OCI-LY7 (cell line): ENCODE results near the gene SOX9. TPM values are rescaled to one million over a fixed set of nuclear protein-coding genes. Genes with fewer than 3 reads are reported as not detected.

Experiments
- Bru-seq: library from RNA; stranded (reverse); fragments of 400-500 nt; gene quantifications from one replicate; lab custom pipeline; 2021; lab: Mats Ljungman, UMichigan
- BruChase-seq, 2 experiments: library from RNA; stranded (reverse); fragments of 400-500 nt; gene quantifications; one replicate each; lab custom pipeline; 2021; lab: Mats Ljungman, UMichigan
- BruUV-seq: library from RNA; stranded (reverse); fragments of 400-500 nt; replicated peaks from 2 replicates; lab custom pipeline; 2021; lab: Mats Ljungman, UMichigan
- CTCF ChIA-PET: fragments of 300-600 bp; sonication (Branson Sonifier 250); formaldehyde crosslinking; loops from one replicate; lab custom pipeline; 2022; ENCODE audit warnings: antibody characterized with exemption; ENCODE audit not compliant: unreplicated experiment; lab: Charles Lee
- POLR2A ChIA-PET: fragments of 300-600 bp; sonication (Branson Sonifier 250); formaldehyde crosslinking; loops from one replicate; lab custom pipeline; 2022; ENCODE audit warnings: antibody characterized with exemption; lab: Charles Lee
- DNase-seq: peaks from one replicate; pipeline ENCODE4 v3.0.0-alpha.2; 2015; ENCODE audit warnings: low spot score
- H2AFZ ChIP-seq: fragments of 200-600 bp; sonication (generic), shearing (Covaris generic); 2 replicates; pipeline ENCODE4 v1.6.1; 2014; ENCODE audit warnings: mild to moderate bottlenecking, antibody characterized with exemption, low read length, moderate library complexity
- H3K27ac ChIP-seq: fragments of 200-600 bp; sonication (generic); 2 replicates; pipeline ENCODE4 v1.5.1; 2014; ENCODE audit warnings: mixed run types, low read depth, mild to moderate bottlenecking, moderate library complexity, low read length, inconsistent platforms; ENCODE audit not compliant: poor library complexity, severe bottlenecking
- H3K36me3 ChIP-seq: fragments of 200-600 bp; sonication (generic); 2 replicates; pipeline ENCODE4 v1.6.1; 2014; ENCODE audit warnings: mild to moderate bottlenecking, antibody characterized with exemption, low read length, moderate library complexity, mixed read lengths; ENCODE audit not compliant: insufficient read depth
- H3K4me1 ChIP-seq: fragments of 200-600 bp; sonication (generic); 2 replicates; pipeline ENCODE4 v1.5.1; 2014; ENCODE audit warnings: mild to moderate bottlenecking, low read length; ENCODE audit not compliant: insufficient read depth, poor library complexity, severe bottlenecking
- H3K4me2 ChIP-seq: fragments of 200-600 bp; sonication (generic); 2 replicates; pipeline ENCODE4 v1.6.1; 2014; ENCODE audit warnings: mild to moderate bottlenecking, low read length
- H3K4me3 ChIP-seq: fragments of 200-600 bp; sonication (generic); 2 replicates; pipeline ENCODE4 v1.5.1; 2014; ENCODE audit warnings: mild to moderate bottlenecking, low read depth, low read length; ENCODE audit not compliant: poor library complexity, severe bottlenecking
- H3K79me2 ChIP-seq: fragments of 200-600 bp; sonication (generic); 2 replicates; pipeline ENCODE4 v1.6.1; 2016; ENCODE audit warnings: low read depth, mild to moderate bottlenecking, low read length, moderate library complexity, mixed read lengths; ENCODE audit not compliant: insufficient read depth
- H3K9me2 ChIP-seq: fragments of 200-600 bp; sonication (generic); 2 replicates; pipeline ENCODE4 v1.6.1; 2016; ENCODE audit warnings: mild to moderate bottlenecking, low read length, mixed read lengths; ENCODE audit not compliant: insufficient read depth
- H3K9me3 ChIP-seq: fragments of 200-600 bp; sonication (generic); 2 replicates; pipeline ENCODE4 v1.6.1; 2014; ENCODE audit warnings: mild to moderate bottlenecking, mixed run types, low read length, mixed read lengths
- H4K20me1 ChIP-seq: fragments of 200-600 bp; sonication (generic); 2 replicates; pipeline ENCODE4 v1.6.1; 2014; ENCODE audit warnings: mild to moderate bottlenecking, antibody characterized with exemption, low read length, moderate library complexity, mixed read lengths; ENCODE audit not compliant: insufficient read depth
- CTCF ChIP-seq: fragments of 200-600 bp; sonication (generic); conservative IDR thresholded peaks from 2 replicates; pipeline ENCODE4 v1.5.1; 2014; ENCODE audit warnings: mild to moderate bottlenecking, antibody characterized with exemption, low read length, moderate library complexity, mixed read lengths
- EZH2phosphoT487 ChIP-seq: fragments of 200-600 bp; sonication (generic); IDR thresholded peaks from 2 replicates; pipeline ENCODE4 v1.6.1; 2018; ENCODE audit warnings: low read depth, borderline replicate concordance, mild to moderate bottlenecking, mixed run types, antibody characterized with exemption, low read length, moderate library complexity, mixed read lengths
- intact Hi-C: fragments of 100-400 bp; cut with micrococcal nuclease; formaldehyde crosslinking; loops from one replicate; pipeline ENCODE4 v1.10.0; 2022; ENCODE audit not compliant: unreplicated experiment
- long read RNA-seq: library from polyadenylated mRNA; stranded (forward); transcript quantifications from one replicate; pipeline ENCODE4 v2.0.0, GENCODE V29; 2022
- total RNA-seq, 2 experiments: library from RNA; depleted of rRNA in 1 of 2; stranded (reverse); fragments of >200 nt in 1 of 2; shearing (Covaris generic) in 1 of 2; gene quantifications; 2 replicates each; pipeline ENCODE4 v1.2.3, GENCODE V29; 2014 to 2022

The SOX9 gene
- total RNA-seq (2014; rRNA removed; shearing (Covaris generic)) (not detected in 2 replicates), total RNA-seq (2022) (not detected in 2 replicates), Bru-seq, nascent RNA (percentile 23 among the genes with signal in this experiment), BruChase-seq, experiment 1, labeled RNA remaining after a 6-hour chase (percentile 13 among the genes with signal in this experiment), BruChase-seq, experiment 2, labeled RNA remaining after a 2-hour chase (percentile 20 among the genes with signal in this experiment)
- long read RNA-seq = 0 reads

- H3K9me2 ChIP-seq = no peaks in the 10 kb centered on the region
- H4K20me1 ChIP-seq = no peaks in the 10 kb centered on the region
- DNase-seq = no peak
- no peaks in the 10 kb centered on the region for H3K9me3 ChIP-seq
- no TSS peak for BruUV-seq
- ChIA-PET POLR2A (interaction anchor here (0.6 kb wide), 1 partner anchor 296 kb away, joined by 4 read pairs; no protein-coding TSS in a partner anchor), CTCF (no interaction called here)
- H3K36me3 ChIP-seq = no peaks in the 10 kb centered on the region
- H3K4me2 ChIP-seq = no peak within 1 kb of the TSS
- H3K4me1 ChIP-seq = no peaks in the 10 kb centered on the region
- TF ChIP-seq EZH2phosphoT487 = no peak
- TF ChIP-seq CTCF = no peak
- H3K79me2 ChIP-seq = no peaks in the 10 kb centered on the region
- H2AFZ ChIP-seq = no peak within 1 kb of the TSS
- no peak within 1 kb of the TSS for H3K4me3 ChIP-seq
- H3K27ac ChIP-seq = no peak within 1 kb of the TSS
- intact Hi-C loops = no loop called here
Observed at GRCh38 chr17:72120642-72121163, at the start of gene SOX9. TSS of gene SOX9 (plus strand) at chr17:72121020. CDS start at chr17:72121392, 372 bp downstream.

- H3K4me1 ChIP-seq = no peaks in the 10 kb centered on the region
- no peak overlapping the region for H3K4me3 ChIP-seq
- no peaks in the 10 kb centered on the region for H3K9me2 ChIP-seq
- POLR2A ChIA-PET = no interaction called here
- no TSS peak for BruUV-seq
- intact Hi-C loops = no loop called here
- H3K4me2 ChIP-seq = no peak overlapping the region
- no peaks in the 10 kb centered on the region for H4K20me1 ChIP-seq
- DNase-seq = no peak
- H2AFZ ChIP-seq = no peak overlapping the region
- H3K36me3 ChIP-seq = no peaks in the 10 kb centered on the region
- H3K79me2 ChIP-seq = no peaks in the 10 kb centered on the region
- CTCF ChIA-PET = no interaction called here
- H3K27ac ChIP-seq = no peak overlapping the region
- no peaks in the 10 kb centered on the region for H3K9me3 ChIP-seq
- TF ChIP-seq EZH2phosphoT487 = no peak
- TF ChIP-seq CTCF = no peak
Observed at GRCh38 chr17:72071330-72071729, 49.5 kb upstream of the SOX9 start.
